Upper lobe of left lung (tissue), 6 donors: ENCODE data around the gene STAT4. TPM values are rescaled to one million over a fixed set of nuclear protein-coding genes. Genes with fewer than 3 reads are reported as not detected.

Experiments
- ATAC-seq, 2 donors: fragments of 200-7000 bp; cut with Tn5 transposase; one replicate each; pipeline ENCODE4 v1.9.1; 2022; ENCODE audit warnings: mild to moderate bottlenecking in 2 of 2, moderate library complexity in 2 of 2; ENCODE audit not compliant: low FRiP score in 2 of 2
- DNase-seq, 2 donors: peaks; one replicate each; pipeline ENCODE4 v3.0.0-alpha.2; 2019 to 2020
- H3K27ac ChIP-seq, 4 donors: fragments of 200-600 bp; sonication (generic); one replicate each; pipeline ENCODE4 v1.5.1; 2016 to 2019
- H3K27me3 ChIP-seq, 4 donors: fragments of 200-600 bp; sonication (generic); one replicate each; pipeline ENCODE4 v1.5.1; 2017 to 2019
- H3K36me3 ChIP-seq, 4 donors: fragments of 200-600 bp; sonication (generic); one replicate each; pipeline ENCODE4 v1.5.1; 2016 to 2019
- H3K4me1 ChIP-seq, 4 donors: fragments of 200-600 bp; sonication (generic); one replicate each; pipeline ENCODE4 v1.5.1; 2018 to 2019
- H3K4me3 ChIP-seq, 4 donors: fragments of 200-600 bp; sonication (generic); one replicate each; pipeline ENCODE4 v1.5.1; 2017 to 2019; ENCODE audit warnings: mild to moderate bottlenecking in 2 of 4, moderate library complexity in 1 of 4
- H3K9me3 ChIP-seq, 4 donors: fragments of 200-600 bp; sonication (generic); one replicate each; pipeline ENCODE4 v1.5.1; 2018 to 2019
- EP300 ChIP-seq, 4 donors: sonication (generic); formaldehyde crosslinking; IDR thresholded peaks; one replicate each; pipeline ENCODE4 v1.5.1; 2017; ENCODE audit warnings: antibody characterized with exemption in 4 of 4, control low read depth in 2 of 4
- POLR2A ChIP-seq, 4 donors: fragments of 450-650 bp; IDR thresholded peaks; one replicate each; pipeline ENCODE4 v1.5.1; 2016 to 2017; ENCODE audit warnings: antibody characterized with exemption in 4 of 4, mild to moderate bottlenecking in 2 of 4
- POLR2AphosphoS5 ChIP-seq, 2 donors: sonication (generic); formaldehyde crosslinking; IDR thresholded peaks; one replicate each; pipeline ENCODE4 v1.5.1; 2017; ENCODE audit warnings: antibody characterized with exemption in 2 of 2
- WGBS, 2 donors: methylation state at CpG; one replicate each; pipeline ENCODE4 v1.1.5; 2017 to 2018; 5-methylcytosine and 5-hydroxymethylcytosine counted together
- total RNA-seq, 6 donors: library from RNA; depleted of rRNA in 4 of 6; stranded (reverse); fragments of >200 nt in 4 of 6; gene quantifications; one replicate each; pipeline versions ENCODE4 v1.1.0 to v1.2.1, GENCODE V29; 2016 to 2021
- TF ChIP-seq, protein P1 (sequence below), 6 experiments: fragments of 450-650 bp in 4 of 6; fragments of 200-600 bp in 2 of 6; sonication (generic) in 2 of 6; IDR thresholded peaks; one replicate each; pipeline ENCODE4 v1.5.1; 2016 to 2019; ENCODE audit warnings: antibody characterized with exemption in 6 of 6
- donor health status: DM: no; HTN: no; CAD: no; lungs with moderate emphysema.
- donor health status: DM: no; HTN: yes; CAD: no; lungs with severe emphysema.

STAT4 gene
- total RNA-seq, 6 donors from 2014 or later: 3.6 to 11.9 (median 6.0) TPM

DNA sequence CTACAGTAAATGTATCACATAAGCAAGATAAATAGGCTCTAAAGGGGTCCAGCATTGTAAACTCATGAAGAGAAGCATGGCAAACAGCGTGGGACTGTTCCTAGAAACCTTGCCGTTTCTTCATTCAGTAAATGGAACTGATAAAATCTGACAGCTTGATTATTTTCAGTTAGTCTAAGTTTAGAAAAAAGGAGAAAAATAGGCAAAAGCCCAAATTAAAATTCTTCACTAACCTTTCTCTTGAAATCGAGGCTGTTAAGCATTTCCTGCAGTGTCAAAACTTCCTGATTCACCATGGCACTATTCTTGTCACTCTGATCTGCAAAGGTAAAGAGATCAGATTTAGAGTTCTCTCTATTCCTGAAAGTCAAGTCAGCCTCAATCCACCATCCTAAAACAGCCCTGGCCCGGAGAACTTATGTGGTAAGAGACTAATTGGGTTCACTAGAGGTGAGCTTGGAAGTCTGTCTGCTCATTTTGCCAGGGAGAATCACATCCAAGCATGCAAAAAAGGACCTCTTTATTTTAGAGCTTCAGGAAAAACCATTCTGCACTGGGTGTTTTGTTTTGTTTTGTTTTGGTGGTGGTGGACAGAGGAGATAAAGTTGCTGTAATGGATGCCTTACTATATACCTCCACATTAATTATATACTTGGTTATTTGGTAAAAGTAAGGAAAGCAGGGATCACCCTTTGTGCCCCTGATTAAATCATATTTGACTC lies 84.4 kb downstream of the STAT4 start:
- TF ChIP-seq EP300 (IDR thresholded peaks at IDR 0.05) (no peak), POLR2AphosphoS5 (IDR thresholded peaks at IDR 0.05) (no peak), POLR2A (IDR thresholded peaks at IDR 0.05) (no peak)
- TF ChIP-seq, protein P1, sequence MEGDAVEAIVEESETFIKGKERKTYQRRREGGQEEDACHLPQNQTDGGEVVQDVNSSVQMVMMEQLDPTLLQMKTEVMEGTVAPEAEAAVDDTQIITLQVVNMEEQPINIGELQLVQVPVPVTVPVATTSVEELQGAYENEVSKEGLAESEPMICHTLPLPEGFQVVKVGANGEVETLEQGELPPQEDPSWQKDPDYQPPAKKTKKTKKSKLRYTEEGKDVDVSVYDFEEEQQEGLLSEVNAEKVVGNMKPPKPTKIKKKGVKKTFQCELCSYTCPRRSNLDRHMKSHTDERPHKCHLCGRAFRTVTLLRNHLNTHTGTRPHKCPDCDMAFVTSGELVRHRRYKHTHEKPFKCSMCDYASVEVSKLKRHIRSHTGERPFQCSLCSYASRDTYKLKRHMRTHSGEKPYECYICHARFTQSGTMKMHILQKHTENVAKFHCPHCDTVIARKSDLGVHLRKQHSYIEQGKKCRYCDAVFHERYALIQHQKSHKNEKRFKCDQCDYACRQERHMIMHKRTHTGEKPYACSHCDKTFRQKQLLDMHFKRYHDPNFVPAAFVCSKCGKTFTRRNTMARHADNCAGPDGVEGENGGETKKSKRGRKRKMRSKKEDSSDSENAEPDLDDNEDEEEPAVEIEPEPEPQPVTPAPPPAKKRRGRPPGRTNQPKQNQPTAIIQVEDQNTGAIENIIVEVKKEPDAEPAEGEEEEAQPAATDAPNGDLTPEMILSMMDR (IDR thresholded peaks at IDR 0.05): no peak
- peak overlapping the region in 1 of 4 donors; percentile 7 for H3K27ac ChIP-seq
- ATAC-seq: no peak

GRCh38 chr2:191065785-191066184 lies 85.0 kb downstream of the STAT4 start:
- Histone ChIP-seq H3K27me3 (no peaks in the 10 kb centered on the region), H3K4me3 (no peak overlapping the region), H3K27ac (peak overlapping the region in 1 of 4 donors; percentile 7), H3K36me3 (no peaks in the 10 kb centered on the region), H3K4me1 (peaks cover 0 to 5% (median 0%) of the 10 kb centered on the region in 4 donors), H3K9me3 (no peaks in the 10 kb centered on the region)
- ATAC-seq (peak in 1 of 2 donors; percentile 48), DNase-seq (no peak)
- WGBS, 2 donors: 43 to 53% methylated on average over 2 of the region's 2 CpGs
- TF ChIP-seq POLR2AphosphoS5 (IDR thresholded peaks at IDR 0.05) (no peak), EP300 (IDR thresholded peaks at IDR 0.05) (no peak), POLR2A (IDR thresholded peaks at IDR 0.05) (no peak)
- TF ChIP-seq, protein P1 (IDR thresholded peaks at IDR 0.05): no peak

More for the DNA sequence above, 84.4 kb downstream of the STAT4 start:
- 33 to 39% methylated on average over 4 of the region's 4 CpGs for WGBS, 2 donors
- Histone ChIP-seq H3K4me1 (peaks cover 0 to 5% (median 0%) of the 10 kb centered on the region in 4 donors), H3K36me3 (no peaks in the 10 kb centered on the region), H3K27me3 (no peaks in the 10 kb centered on the region), H3K9me3 (no peaks in the 10 kb centered on the region), H3K4me3 (no peak overlapping the region)
- DNase-seq: no peak

DNA sequence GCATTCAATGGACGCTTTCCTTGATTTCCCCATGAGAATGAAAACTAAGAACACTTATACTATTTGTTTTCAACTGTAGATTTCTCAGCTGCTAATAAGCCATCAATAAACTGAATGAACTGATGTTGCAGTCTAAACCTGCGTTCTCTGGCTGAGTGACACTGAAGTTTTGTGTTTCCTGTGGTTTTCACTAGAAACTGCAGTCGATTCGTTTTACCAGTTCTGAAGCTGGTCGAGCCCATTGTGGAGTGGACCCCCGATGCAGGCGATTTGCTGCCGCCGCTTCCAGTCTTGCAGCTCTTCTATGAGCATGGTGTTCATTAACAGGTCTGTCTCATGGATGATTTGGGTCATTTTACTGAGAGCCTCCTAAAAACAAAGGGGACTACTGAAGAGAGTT lies 86.2 kb downstream of the STAT4 start:
- no peak for DNase-seq
- H3K36me3 ChIP-seq: no peaks in the 10 kb centered on the region
- no peak overlapping the region for H3K27ac ChIP-seq
- no peaks in the 10 kb centered on the region for H3K9me3 ChIP-seq
- H3K4me1 ChIP-seq: peaks cover 0 to 5% (median 0%) of the 10 kb centered on the region in 4 donors
- 64 to 65% methylated on average over 9 of the region's 9 CpGs for WGBS, 2 donors
- no peak overlapping the region for H3K4me3 ChIP-seq
- no peak for TF ChIP-seq POLR2AphosphoS5 (IDR thresholded peaks at IDR 0.05)
- no peak for TF ChIP-seq POLR2A (IDR thresholded peaks at IDR 0.05)
- TF ChIP-seq EP300 (IDR thresholded peaks at IDR 0.05): no peak
- TF ChIP-seq, protein P1 (IDR thresholded peaks at IDR 0.05): no peak
- no peaks in the 10 kb centered on the region for H3K27me3 ChIP-seq
- no peak for ATAC-seq

DNA sequence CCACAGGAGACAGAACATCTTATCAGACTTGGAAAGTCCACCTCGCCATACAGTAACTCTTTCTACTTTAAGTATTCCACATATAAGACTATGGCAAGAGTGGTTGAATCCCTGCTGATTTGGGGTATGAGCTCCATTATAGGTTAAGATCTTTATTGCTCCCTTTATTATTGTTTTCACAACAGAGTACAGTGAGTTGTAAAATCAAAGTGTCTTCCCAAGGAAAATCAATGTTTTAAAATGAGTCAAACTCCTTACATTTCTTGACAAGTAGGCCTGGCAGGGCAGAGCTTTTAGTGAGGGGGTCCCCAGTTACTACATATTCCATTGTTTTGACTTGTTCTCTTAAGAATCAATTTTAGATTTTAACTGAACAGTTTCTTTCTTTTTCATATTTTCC lies 87.2 kb downstream of the STAT4 start:
- 93 to 96% methylated on average over 1 of the region's 1 CpG for WGBS, 2 donors
- no peak overlapping the region for H3K4me3 ChIP-seq
- H3K4me1 ChIP-seq: peaks cover 0 to 5% (median 0%) of the 10 kb centered on the region in 4 donors
- no peak for ATAC-seq
- TF ChIP-seq, protein P1 (IDR thresholded peaks at IDR 0.05): no peak
- TF ChIP-seq EP300 (IDR thresholded peaks at IDR 0.05) (no peak), POLR2A (IDR thresholded peaks at IDR 0.05) (no peak), POLR2AphosphoS5 (IDR thresholded peaks at IDR 0.05) (no peak)
- DNase-seq: no peak
- no peaks in the 10 kb centered on the region for H3K27me3 ChIP-seq
- no peaks in the 10 kb centered on the region for H3K36me3 ChIP-seq
- H3K27ac ChIP-seq: no peak overlapping the region
- no peaks in the 10 kb centered on the region for H3K9me3 ChIP-seq
